ENCODE measurements around the gene FOXJ3. TPM values are rescaled to one million over a fixed set of nuclear protein-coding genes. Genes with fewer than 3 reads are reported as not detected.

Gene FOXJ3
- total RNA-seq, 3 donors from 2014 or later = 47.8 to 50.5 (median 49.8) TPM

GRCh38 chr1:42266253-42267135 is 68.5 kb downstream of the FOXJ3 start:
- no peaks in the 10 kb centered on the region for H3K27me3 Mint-ChIP-seq (ENCODE audit: low read depth)
- peaks cover 62% of the 10 kb centered on the region for H3K4me1 Mint-ChIP-seq (ENCODE audit: low read depth)
- peaks cover 32% of the 10 kb centered on the region for H3K36me3 Mint-ChIP-seq (ENCODE audit: insufficient read depth)
- DNase-seq (no peak), ATAC-seq (no peak)
- H3K9me3 Mint-ChIP-seq = no peaks in the 10 kb centered on the region
- no peak overlapping the region for H3K4me3 Mint-ChIP-seq

- no peak overlapping the region for H3K4me3 Mint-ChIP-seq
- H3K9me3 Mint-ChIP-seq = no peaks in the 10 kb centered on the region
- no peak for DNase-seq
- H3K4me1 Mint-ChIP-seq (ENCODE audit: low read depth) = peaks cover 66% of the 10 kb centered on the region
- no peak for ATAC-seq
- no peaks in the 10 kb centered on the region for H3K27me3 Mint-ChIP-seq (ENCODE audit: low read depth)
- H3K36me3 Mint-ChIP-seq (ENCODE audit: insufficient read depth) = peaks cover 32% of the 10 kb centered on the region
Measured at GRCh38 chr1:42264511-42265190, 70.4 kb downstream of the FOXJ3 start.

- no peak for DNase-seq
- H3K4me3 Mint-ChIP-seq = no peak overlapping the region
- no peaks in the 10 kb centered on the region for H3K9me3 Mint-ChIP-seq
- ATAC-seq = no peak
- H3K36me3 Mint-ChIP-seq (ENCODE audit: insufficient read depth) = peaks cover 29% of the 10 kb centered on the region
- peaks cover 64% of the 10 kb centered on the region for H3K4me1 Mint-ChIP-seq (ENCODE audit: low read depth)
- no peaks in the 10 kb centered on the region for H3K27me3 Mint-ChIP-seq (ENCODE audit: low read depth)
Measured at GRCh38 chr1:42263019-42263418, 72.0 kb downstream of the FOXJ3 start.

- Mint-ChIP-seq H3K9me3 (no peaks in the 10 kb centered on the region), H3K36me3 (ENCODE audit: insufficient read depth) (peaks cover 33% of the 10 kb centered on the region), H3K4me1 (ENCODE audit: low read depth) (peaks cover 50% of the 10 kb centered on the region), H3K4me3 (no peak overlapping the region), H3K27me3 (ENCODE audit: low read depth) (no peaks in the 10 kb centered on the region)
- ATAC-seq (no peak), DNase-seq (no peak)
Measured at GRCh38 chr1:42260376-42261070, 74.5 kb downstream of the FOXJ3 start.

- H3K36me3 Mint-ChIP-seq (ENCODE audit: insufficient read depth) = peaks cover 36% of the 10 kb centered on the region
- peaks cover 45% of the 10 kb centered on the region for H3K4me1 Mint-ChIP-seq (ENCODE audit: low read depth)
- no peak overlapping the region for H3K4me3 Mint-ChIP-seq
- H3K27me3 Mint-ChIP-seq (ENCODE audit: low read depth) = no peaks in the 10 kb centered on the region
- H3K9me3 Mint-ChIP-seq = no peaks in the 10 kb centered on the region
- no peak for DNase-seq
- ATAC-seq = no peak
Measured at GRCh38 chr1:42259739-42260064, 75.3 kb downstream of the FOXJ3 start.

GRCh38 chr1:42259059-42259738 is 75.8 kb downstream of the FOXJ3 start:
- DNase-seq (no peak), ATAC-seq (peak in 1 of 2 donors; percentile 57)
- H3K4me3 Mint-ChIP-seq = no peak overlapping the region
- H3K4me1 Mint-ChIP-seq (ENCODE audit: low read depth) = peaks cover 41% of the 10 kb centered on the region
- no peaks in the 10 kb centered on the region for H3K9me3 Mint-ChIP-seq
- no peaks in the 10 kb centered on the region for H3K27me3 Mint-ChIP-seq (ENCODE audit: low read depth)
- H3K36me3 Mint-ChIP-seq (ENCODE audit: insufficient read depth) = peaks cover 33% of the 10 kb centered on the region

GRCh38 chr1:42258218-42258617 is 76.8 kb downstream of the FOXJ3 start:
- Mint-ChIP-seq H3K9me3 (no peaks in the 10 kb centered on the region), H3K27me3 (ENCODE audit: low read depth) (no peaks in the 10 kb centered on the region), H3K4me3 (no peak overlapping the region), H3K36me3 (ENCODE audit: insufficient read depth) (peaks cover 30% of the 10 kb centered on the region), H3K4me1 (ENCODE audit: low read depth) (peaks cover 38% of the 10 kb centered on the region)
- no peak for ATAC-seq
- DNase-seq = no peak

- H3K4me1 Mint-ChIP-seq (ENCODE audit: low read depth) = peaks cover 21% of the 10 kb centered on the region
- ATAC-seq = no peak
- peaks cover 37% of the 10 kb centered on the region for H3K36me3 Mint-ChIP-seq (ENCODE audit: insufficient read depth)
- no peak for DNase-seq
- peaks cover 9% of the 10 kb centered on the region for H3K9me3 Mint-ChIP-seq
- H3K27me3 Mint-ChIP-seq (ENCODE audit: low read depth) = no peaks in the 10 kb centered on the region
- H3K4me3 Mint-ChIP-seq = no peak overlapping the region
Measured at GRCh38 chr1:42251042-42251441, 84.0 kb downstream of the FOXJ3 start.

- ATAC-seq = no peak
- no peak for DNase-seq
- Mint-ChIP-seq H3K27me3 (ENCODE audit: low read depth) (no peaks in the 10 kb centered on the region), H3K9me3 (peaks cover 9% of the 10 kb centered on the region), H3K36me3 (ENCODE audit: insufficient read depth) (peaks cover 37% of the 10 kb centered on the region), H3K4me3 (no peak overlapping the region), H3K4me1 (ENCODE audit: low read depth) (peaks cover 30% of the 10 kb centered on the region)
Measured at GRCh38 chr1:42250164-42250563, 84.9 kb downstream of the FOXJ3 start.

- H3K4me1 Mint-ChIP-seq (ENCODE audit: low read depth) = peaks cover 53% of the 10 kb centered on the region
- DNase-seq (no peak), ATAC-seq (no peak)
- peaks cover 48% of the 10 kb centered on the region for H3K36me3 Mint-ChIP-seq (ENCODE audit: insufficient read depth)
- H3K4me3 Mint-ChIP-seq = no peak overlapping the region
- H3K27me3 Mint-ChIP-seq (ENCODE audit: low read depth) = no peaks in the 10 kb centered on the region
- peaks cover 31% of the 10 kb centered on the region for H3K9me3 Mint-ChIP-seq
Measured at GRCh38 chr1:42240966-42241755, 93.9 kb downstream of the FOXJ3 start.

- H3K36me3 Mint-ChIP-seq (ENCODE audit: insufficient read depth) = peaks cover 47% of the 10 kb centered on the region
- ATAC-seq (no peak), DNase-seq (no peak)
- H3K9me3 Mint-ChIP-seq = peaks cover 31% of the 10 kb centered on the region
- no peaks in the 10 kb centered on the region for H3K27me3 Mint-ChIP-seq (ENCODE audit: low read depth)
- H3K4me1 Mint-ChIP-seq (ENCODE audit: low read depth) = peaks cover 38% of the 10 kb centered on the region
- no peak overlapping the region for H3K4me3 Mint-ChIP-seq
Measured at GRCh38 chr1:42239555-42239954, 95.5 kb downstream of the FOXJ3 start.

- H3K9me3 Mint-ChIP-seq = peaks cover 27% of the 10 kb centered on the region
- DNase-seq (no peak), ATAC-seq (no peak)
- peaks cover 34% of the 10 kb centered on the region for H3K4me1 Mint-ChIP-seq (ENCODE audit: low read depth)
- no peaks in the 10 kb centered on the region for H3K27me3 Mint-ChIP-seq (ENCODE audit: low read depth)
- no peak overlapping the region for H3K4me3 Mint-ChIP-seq
- H3K36me3 Mint-ChIP-seq (ENCODE audit: insufficient read depth) = peaks cover 44% of the 10 kb centered on the region
Measured at GRCh38 chr1:42239041-42239440, 96.0 kb downstream of the FOXJ3 start.

- Mint-ChIP-seq H3K27me3 (ENCODE audit: low read depth) (no peaks in the 10 kb centered on the region), H3K36me3 (ENCODE audit: insufficient read depth) (peaks cover 17% of the 10 kb centered on the region), H3K9me3 (no peaks in the 10 kb centered on the region), H3K4me3 (no peak overlapping the region), H3K4me1 (ENCODE audit: low read depth) (peaks cover 7% of the 10 kb centered on the region)
- ATAC-seq (no peak), DNase-seq (no peak)
Measured at GRCh38 chr1:42231253-42231652, 103.8 kb downstream of the FOXJ3 start.

Measured in activated T-cell treated with anti-CD3 and anti-CD28 coated beads, Interleukin-2, amount 50 U/mL, for 4 hours (primary cell).